ENCODE data around the gene NEDD8.

- TF ChIP-seq, protein P1, sequence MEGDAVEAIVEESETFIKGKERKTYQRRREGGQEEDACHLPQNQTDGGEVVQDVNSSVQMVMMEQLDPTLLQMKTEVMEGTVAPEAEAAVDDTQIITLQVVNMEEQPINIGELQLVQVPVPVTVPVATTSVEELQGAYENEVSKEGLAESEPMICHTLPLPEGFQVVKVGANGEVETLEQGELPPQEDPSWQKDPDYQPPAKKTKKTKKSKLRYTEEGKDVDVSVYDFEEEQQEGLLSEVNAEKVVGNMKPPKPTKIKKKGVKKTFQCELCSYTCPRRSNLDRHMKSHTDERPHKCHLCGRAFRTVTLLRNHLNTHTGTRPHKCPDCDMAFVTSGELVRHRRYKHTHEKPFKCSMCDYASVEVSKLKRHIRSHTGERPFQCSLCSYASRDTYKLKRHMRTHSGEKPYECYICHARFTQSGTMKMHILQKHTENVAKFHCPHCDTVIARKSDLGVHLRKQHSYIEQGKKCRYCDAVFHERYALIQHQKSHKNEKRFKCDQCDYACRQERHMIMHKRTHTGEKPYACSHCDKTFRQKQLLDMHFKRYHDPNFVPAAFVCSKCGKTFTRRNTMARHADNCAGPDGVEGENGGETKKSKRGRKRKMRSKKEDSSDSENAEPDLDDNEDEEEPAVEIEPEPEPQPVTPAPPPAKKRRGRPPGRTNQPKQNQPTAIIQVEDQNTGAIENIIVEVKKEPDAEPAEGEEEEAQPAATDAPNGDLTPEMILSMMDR (IDR thresholded peaks at IDR 0.05; ENCODE audit: low read depth, low read length), result no peak
- TF ChIP-seq POLR2A (IDR thresholded peaks at IDR 0.05; ENCODE audit: extremely low read depth, insufficient read length), result no peak
- TF ChIP-seq MAX (IDR thresholded peaks at IDR 0.05; ENCODE audit: low read depth, low read length), result no peak
Measured at GRCh38 chr14:24263848-24264247, 31.7 kb upstream of the NEDD8 start.

All from NB4 (cell line).